ENCODE data around the gene SHC2. TPM values are rescaled to one million over a fixed set of nuclear protein-coding genes. Genes with fewer than 3 reads are reported as not detected.

Gene SHC2
- polyA plus RNA-seq, 1 donor (not counting 4 experiments of a cell fraction or from before 2014, with no cell fraction given): 2.5 TPM

GRCh38 chr19:384799-385169 lies 76.0 kb downstream of the SHC2 start:
- TF ChIP-seq EZH2 (IDR thresholded peaks at IDR 0.05; ENCODE audit: low read length): no peak
- TF ChIP-seq CTCF (optimal IDR thresholded peaks at IDR 0.05 in 1 of 3, IDR thresholded peaks at IDR 0.05 in 1 of 3, conservative IDR thresholded peaks at IDR 0.05 in 1 of 3; ENCODE audit: extremely low read depth in 1 of 3, insufficient read depth in 2 of 3, low read length in 3 of 3): no peak
- H3K4me1 ChIP-seq (ENCODE audit: control insufficient read depth, extremely low read depth, insufficient read depth, low read length): peaks cover 15% of the 10 kb centered on the region
- no peak for FAIRE-seq
- H3K79me2 ChIP-seq (ENCODE audit: control insufficient read depth, insufficient read depth, low read length): no peaks in the 10 kb centered on the region
- H3K27me3 ChIP-seq (ENCODE audit: control insufficient read depth, extremely low read depth, insufficient read depth, low read length): no peaks in the 10 kb centered on the region
- H2AFZ ChIP-seq (ENCODE audit: control insufficient read depth, low read length): no peak overlapping the region
- dilution Hi-C loops (cut with MboI; ENCODE audit: extremely low pct_ligation_motif_present, low sequenced_read_pairs): no loop called here
- H3K9me1 ChIP-seq (ENCODE audit: control insufficient read depth, extremely low read depth, insufficient read depth, low read length): no peaks in the 10 kb centered on the region
- peaks cover 2% of the 10 kb centered on the region for H3K9me3 ChIP-seq (ENCODE audit: control insufficient read depth, low read depth, low read length)
- H3K27ac ChIP-seq (ENCODE audit: control insufficient read depth, insufficient read depth, low read length): no peak overlapping the region
- no peaks in the 10 kb centered on the region for H3K36me3 ChIP-seq (ENCODE audit: control insufficient read depth in 2 of 2, extremely low read depth in 1 of 2, insufficient read depth in 2 of 2, low read length in 2 of 2)
- H3K4me3 ChIP-seq (ENCODE audit: control insufficient read depth in 2 of 3, extremely low read depth in 1 of 3, insufficient read depth in 2 of 3, low read depth in 1 of 3, low read length in 3 of 3): no peak overlapping the region
- no peak for DNase-seq (ENCODE audit: low read depth, low spot score)
- H4K20me1 ChIP-seq (ENCODE audit: control insufficient read depth, extremely low read depth, insufficient read depth, low read length): no peaks in the 10 kb centered on the region
- no peak overlapping the region for H3K4me2 ChIP-seq (ENCODE audit: control insufficient read depth, extremely low read depth, insufficient read depth, low read depth, low read length)
- H3K9ac ChIP-seq (ENCODE audit: control insufficient read depth, extremely low read depth, insufficient read depth, low read length): no peak overlapping the region

- TF ChIP-seq CTCF (optimal IDR thresholded peaks at IDR 0.05 in 1 of 3, IDR thresholded peaks at IDR 0.05 in 1 of 3, conservative IDR thresholded peaks at IDR 0.05 in 1 of 3; ENCODE audit: extremely low read depth in 1 of 3, insufficient read depth in 2 of 3, low read length in 3 of 3) (peak in 2 of 3 experiments; percentile 11 to 46), EZH2 (IDR thresholded peaks at IDR 0.05; ENCODE audit: low read length) (no peak)
- H3K9ac ChIP-seq (ENCODE audit: control insufficient read depth, extremely low read depth, insufficient read depth, low read length): no peak overlapping the region
- H3K36me3 ChIP-seq (ENCODE audit: control insufficient read depth in 2 of 2, extremely low read depth in 1 of 2, insufficient read depth in 2 of 2, low read length in 2 of 2): no peaks in the 10 kb centered on the region
- peaks cover 15% of the 10 kb centered on the region for H3K4me1 ChIP-seq (ENCODE audit: control insufficient read depth, extremely low read depth, insufficient read depth, low read length)
- dilution Hi-C loops (cut with MboI; ENCODE audit: extremely low pct_ligation_motif_present, low sequenced_read_pairs): no loop called here
- peaks cover 2% of the 10 kb centered on the region for H3K9me3 ChIP-seq (ENCODE audit: control insufficient read depth, low read depth, low read length)
- DNase-seq (ENCODE audit: low read depth, low spot score): no peak
- no peak overlapping the region for H3K4me2 ChIP-seq (ENCODE audit: control insufficient read depth, extremely low read depth, insufficient read depth, low read depth, low read length)
- no peaks in the 10 kb centered on the region for H3K79me2 ChIP-seq (ENCODE audit: control insufficient read depth, insufficient read depth, low read length)
- H4K20me1 ChIP-seq (ENCODE audit: control insufficient read depth, extremely low read depth, insufficient read depth, low read length): no peaks in the 10 kb centered on the region
- no peak overlapping the region for H3K4me3 ChIP-seq (ENCODE audit: control insufficient read depth in 2 of 3, extremely low read depth in 1 of 3, insufficient read depth in 2 of 3, low read depth in 1 of 3, low read length in 3 of 3)
- H2AFZ ChIP-seq (ENCODE audit: control insufficient read depth, low read length): no peak overlapping the region
- H3K27ac ChIP-seq (ENCODE audit: control insufficient read depth, insufficient read depth, low read length): no peak overlapping the region
- no peaks in the 10 kb centered on the region for H3K27me3 ChIP-seq (ENCODE audit: control insufficient read depth, extremely low read depth, insufficient read depth, low read length)
- no peaks in the 10 kb centered on the region for H3K9me1 ChIP-seq (ENCODE audit: control insufficient read depth, extremely low read depth, insufficient read depth, low read length)
- FAIRE-seq: no peak
Measured at GRCh38 chr19:383922-384798, 76.7 kb downstream of the SHC2 start.
